HK-2 (cell line): ENCODE data around the gene ZNF19.
A peak's percentile ranks its signal among the peaks of the same experiment; 100 is the strongest.

Experiments used
- DNase-seq: peaks from one replicate; pipeline ENCODE4 v3.0.0-alpha.2; 2018; ENCODE audit not compliant: unreplicated experiment

ZNF19 gene

DNA sequence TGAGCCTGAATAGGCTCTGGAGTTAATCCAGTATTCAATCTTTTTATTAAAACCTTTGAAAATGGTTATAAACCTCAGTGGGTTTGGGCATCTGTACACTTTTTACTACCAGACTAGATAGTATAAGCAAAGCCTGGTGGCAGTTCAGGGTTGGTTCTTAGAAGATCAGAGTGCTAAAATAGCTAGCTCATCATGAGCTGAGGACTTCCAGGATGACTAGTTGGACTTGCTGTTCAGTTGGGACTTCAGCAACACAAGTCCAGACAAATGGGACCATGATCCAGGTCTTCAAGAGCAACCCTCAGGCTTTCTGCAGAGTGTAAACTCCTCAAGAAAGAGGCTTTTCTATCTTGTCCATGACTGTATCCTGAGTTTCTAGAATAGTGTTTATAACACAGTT lies 1.2 kb upstream of the ZNF19 start:
- DNase-seq: no peak

DNA sequence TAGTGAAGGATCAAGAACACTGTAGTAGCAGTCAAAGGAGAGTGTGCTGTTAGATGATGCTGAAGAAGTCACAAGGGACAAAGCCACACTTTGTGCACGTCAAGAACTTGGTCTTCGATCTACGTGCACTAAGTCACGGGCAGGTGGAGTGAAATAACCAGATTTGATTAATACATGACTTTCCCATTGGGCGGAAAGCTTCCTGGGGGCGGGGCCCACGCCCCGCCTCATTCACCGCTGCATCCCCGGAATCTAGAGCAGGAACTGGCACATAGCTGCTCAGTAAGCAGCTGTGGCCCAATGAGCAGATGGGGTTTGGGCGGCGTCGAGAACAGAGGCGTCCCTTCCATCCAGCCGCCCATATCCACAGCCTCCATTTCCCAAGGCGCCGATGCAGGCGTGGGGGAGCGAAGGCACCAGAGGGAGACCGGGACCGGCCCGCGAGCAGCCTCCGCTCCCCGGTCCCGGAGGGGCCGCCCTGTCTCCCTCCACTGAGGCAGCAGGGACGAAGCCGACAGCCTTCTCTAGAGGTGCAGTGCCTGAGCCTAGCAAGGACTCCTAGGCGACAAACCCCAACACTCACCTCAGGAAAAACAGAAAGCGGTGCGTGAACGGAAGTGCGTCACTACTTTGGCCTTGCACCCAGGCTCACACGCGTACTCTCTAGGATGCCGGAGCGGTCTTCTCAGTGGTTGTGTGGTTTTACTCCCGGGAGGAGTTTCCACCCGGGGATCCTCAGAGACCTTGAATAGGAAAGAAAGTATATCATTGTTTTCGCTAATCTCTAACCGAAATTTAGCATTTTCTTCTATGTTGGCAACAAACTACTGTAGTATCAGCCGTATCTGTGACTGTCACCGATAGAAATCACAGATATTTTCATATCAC lies 4.9 kb downstream of the ZNF19 start:
- peak; percentile 86 for DNase-seq

DNA sequence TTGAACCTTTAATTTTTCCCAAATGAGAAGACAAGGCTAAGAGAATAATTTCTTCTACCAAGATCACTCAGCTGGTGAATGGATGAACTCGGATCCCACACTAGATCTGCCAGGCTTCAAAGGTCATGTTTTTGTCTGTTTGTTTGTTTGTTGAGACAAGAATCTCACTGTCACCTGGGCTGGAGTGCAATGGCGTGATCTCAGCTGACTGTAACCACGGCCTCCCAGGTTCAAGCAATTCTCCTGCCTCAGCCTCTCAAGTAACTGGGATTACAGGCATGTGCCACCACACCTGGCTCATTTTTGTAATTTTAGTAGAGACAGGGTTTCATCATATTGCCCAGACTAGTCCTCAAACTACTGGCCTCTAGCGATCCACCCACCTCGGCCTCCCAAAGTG lies 6.6 kb downstream of the ZNF19 start:
- no peak for DNase-seq

DNA sequence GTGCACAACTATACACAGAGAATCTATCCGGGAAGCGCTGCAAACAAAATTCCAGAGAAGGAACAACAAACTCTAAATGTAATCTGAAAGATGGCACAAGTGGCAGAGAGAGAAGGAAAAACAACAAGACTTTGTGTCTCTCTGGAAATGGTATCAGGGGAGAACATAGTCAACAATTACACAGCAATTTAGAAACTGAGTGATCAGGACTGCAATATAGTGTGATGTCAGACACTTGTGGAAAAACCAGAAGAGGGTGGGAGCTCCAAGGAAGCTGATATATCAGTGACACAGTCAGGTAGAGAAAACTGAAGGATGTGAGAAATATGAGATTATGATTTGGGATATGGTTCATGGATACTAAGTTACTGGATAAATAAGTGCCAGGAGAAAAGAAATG lies 8.2 kb downstream of the ZNF19 start:
- no peak for DNase-seq

DNA sequence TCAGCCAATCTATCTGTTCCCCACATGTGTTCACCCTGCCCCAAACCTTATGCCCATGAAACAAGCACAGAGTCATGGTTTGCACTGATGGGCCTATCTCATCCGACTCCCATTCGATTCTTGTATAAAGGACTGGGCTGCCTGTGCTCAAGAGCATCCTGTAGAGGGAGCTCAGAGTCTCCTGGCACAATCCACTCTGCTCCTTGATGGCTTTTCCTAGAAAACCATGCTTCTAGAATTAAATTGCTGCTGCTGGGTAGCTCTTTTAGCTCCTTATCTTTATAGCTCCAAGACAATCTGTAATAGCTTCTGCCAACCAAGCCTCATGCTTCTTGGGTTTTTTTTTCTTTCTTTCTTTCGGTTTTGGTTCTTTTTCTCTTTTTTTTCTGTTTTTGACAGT lies 9.7 kb downstream of the ZNF19 start:
- DNase-seq: no peak

DNA sequence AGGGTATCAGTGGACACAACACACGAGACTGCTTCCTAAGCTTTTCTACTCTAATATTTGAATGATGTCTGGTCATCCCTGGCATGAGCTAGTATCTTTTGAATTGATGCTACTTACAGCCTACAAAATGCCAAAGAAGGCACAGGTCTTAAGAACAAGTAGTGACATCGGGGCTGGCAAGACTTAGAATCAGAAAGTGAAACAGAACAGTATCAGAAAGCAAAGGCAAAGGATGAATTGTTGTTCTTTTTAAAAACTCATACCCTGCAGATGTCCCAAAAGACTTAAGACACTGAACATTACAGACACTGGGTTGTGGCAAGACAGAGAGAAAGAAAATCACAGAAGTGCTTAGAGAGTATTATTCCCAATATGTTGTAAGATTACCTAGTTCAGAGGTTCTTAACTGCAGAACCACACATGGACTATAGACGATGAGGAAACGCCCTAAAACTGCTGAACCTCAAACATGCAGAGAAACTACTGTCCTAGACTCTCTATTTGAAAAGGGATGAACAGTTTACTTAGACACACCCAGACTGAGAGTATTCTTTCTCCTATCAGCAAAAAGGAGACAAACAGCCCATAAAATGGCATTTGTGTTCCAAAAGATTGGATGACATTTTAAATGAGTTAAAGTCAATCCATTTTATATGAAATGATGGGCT lies 12.5 kb downstream of the ZNF19 start:
- DNase-seq: no peak

DNA sequence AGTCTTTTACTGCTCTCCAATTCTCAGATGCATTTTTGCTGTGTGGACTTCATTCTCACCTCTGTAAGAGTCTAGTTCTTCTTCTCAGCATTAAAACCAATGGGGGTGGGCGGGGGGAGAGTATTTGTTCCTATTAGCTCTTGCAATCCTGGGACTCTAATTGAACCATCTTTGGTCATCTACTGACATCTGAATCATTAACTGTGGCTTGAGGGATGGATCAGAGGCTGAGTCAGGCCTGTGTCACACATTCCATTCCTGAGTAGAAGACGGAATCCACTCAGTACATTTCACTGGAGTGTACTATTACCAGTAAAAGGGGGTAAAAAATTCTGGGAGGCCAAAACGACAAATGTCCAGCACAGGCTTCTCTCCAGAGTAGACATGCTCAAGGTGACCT lies 14.3 kb downstream of the ZNF19 start:
- DNase-seq: peak; percentile 72

DNA sequence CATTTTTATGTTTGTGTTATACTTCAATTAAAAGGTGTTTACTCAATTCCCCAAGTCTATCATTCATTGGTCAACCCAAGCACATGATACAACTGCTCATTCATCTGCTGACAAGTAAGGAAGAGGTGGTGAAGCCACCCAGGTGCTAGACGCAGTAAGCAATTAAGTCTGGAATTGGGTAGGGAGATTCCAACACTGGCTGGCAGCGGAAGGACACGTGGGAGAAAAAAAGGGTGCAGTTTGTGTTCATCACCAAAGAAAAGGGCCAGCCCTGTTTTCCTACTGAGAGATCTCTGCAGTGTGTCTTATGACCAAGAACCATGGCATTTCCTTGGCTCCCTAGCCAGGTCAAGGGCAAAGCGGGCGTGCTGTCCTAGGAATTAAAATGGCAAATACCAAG lies 15.2 kb downstream of the ZNF19 start:
- peak; percentile 35 for DNase-seq

DNA sequence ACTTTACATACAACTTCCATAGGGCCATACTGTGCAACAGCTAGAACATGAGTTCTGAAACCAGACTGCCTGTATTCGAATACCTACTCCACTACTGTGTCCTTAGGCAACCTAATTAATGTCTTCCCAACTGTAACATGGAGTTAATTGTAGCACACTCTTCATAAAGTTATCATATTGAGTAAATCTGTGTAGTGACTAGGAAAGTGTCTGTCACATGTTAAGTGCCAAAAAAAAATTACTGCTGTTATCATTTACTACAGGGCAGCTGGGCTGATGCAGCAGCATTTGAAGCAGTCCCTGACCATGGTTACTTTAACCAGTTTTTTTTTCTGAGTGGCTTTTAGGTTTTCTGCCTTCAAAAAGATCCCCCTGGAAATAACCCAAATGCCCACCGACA lies 16.2 kb downstream of the ZNF19 start:
- no peak for DNase-seq

DNA sequence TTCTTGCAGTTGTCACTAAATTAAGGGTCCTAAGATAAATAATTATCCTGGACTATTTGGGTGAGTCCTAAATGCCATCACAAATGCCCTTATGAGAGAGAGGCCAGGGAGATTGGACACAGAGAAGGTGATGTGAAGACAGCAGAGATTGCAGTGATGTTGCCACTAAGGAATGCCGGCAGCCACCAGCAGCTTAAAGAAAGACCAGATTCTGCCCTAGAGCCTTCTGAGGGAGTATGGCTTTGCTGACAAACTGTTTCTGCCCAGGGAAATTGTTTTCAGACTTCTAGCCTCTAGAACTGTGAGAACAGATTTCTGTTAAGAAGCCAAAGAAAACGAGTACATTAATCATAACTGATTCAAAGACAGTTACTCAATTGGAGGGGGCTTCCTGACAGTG lies 17.1 kb downstream of the ZNF19 start:
- DNase-seq: no peak

DNA sequence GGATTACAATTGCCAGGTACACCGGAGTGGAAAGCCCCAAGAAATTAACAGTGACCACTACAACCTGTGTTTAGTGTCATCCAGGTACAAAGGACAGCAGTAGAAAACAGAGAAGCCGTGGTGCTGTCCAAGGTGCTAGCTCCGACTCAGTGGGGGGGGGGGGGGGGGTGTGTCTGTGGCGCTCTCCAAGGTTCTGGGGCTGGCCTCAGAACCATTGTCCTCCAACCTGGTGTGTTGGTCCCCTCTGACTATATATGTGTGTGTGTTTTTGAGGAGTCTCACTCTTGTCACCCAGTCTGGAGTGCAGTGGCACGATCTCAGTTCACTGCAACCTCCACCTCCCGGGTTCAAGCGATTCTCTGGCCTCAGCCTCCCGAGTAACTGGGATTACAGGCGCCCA lies 21.3 kb downstream of the ZNF19 start:
- peak; percentile 72 for DNase-seq

DNA sequence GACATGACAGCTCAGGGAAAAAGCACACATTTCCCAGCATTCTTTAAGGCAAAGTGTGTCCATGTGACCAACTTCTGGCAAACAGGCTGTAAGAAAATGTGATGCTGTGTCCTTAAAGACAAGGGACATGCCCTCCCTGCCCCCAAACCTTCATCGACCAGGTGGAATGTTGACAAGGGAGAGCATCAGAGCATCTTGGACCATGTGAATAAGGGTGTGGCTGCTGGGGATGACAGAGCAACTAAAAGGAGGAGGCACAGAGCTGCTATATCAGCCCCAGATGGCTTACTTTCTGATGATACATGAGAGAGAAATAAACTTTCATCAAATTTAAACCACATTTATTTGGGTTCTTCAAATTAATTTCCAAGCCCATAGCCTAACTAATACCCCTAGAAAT lies 24.9 kb downstream of the ZNF19 start:
- no peak for DNase-seq

DNA sequence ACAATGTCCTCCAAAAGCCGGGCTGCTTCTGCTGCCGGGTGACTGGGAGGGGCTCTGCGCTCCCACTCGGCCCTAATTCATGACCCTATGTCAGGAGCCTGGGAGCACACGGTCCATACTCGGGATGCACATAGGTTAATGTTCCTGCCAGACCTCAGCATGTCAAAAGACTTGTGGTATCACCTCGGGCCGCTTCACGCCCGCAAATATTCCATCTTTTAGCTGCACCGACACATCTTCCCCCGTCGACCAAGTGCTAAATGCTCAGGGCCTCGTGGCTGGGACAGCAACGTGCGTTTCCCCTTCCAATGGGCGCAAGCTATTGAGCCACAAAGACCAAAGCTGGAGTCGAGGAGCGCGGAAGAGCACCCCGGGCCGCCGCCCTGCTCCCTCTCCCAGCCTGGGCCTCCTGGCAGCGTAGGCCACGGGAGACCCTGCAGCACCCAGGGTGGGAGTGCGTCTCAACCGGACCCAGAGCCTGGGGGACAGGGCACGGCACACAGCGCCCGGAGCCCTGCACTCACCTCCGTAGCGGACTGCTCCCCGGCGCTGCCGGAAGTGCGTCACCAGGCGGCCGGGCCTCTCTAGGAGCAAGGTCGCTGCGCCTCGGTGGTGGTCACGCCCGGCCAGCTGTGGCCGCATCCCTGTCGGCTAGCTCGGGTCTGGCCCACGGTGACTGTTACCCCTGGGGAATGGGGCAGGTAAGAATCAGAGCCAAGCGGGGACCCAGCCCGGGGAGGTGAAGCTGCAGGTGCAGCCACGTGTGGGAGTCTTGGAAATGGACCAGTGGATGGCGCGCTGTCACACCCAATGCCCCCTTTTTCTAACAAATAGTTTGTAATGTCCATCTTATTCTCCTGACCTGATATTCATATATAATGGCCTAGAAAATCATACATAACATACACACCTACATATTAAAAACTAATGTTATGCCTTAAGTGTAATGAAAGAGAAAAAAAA lies 27.2 kb downstream of the ZNF19 start, which contains the start of gene ZNF23:
TSS of gene ZNF23 (minus strand) at position 562 of the 963 bp plus-strand sequence. CDS start 5,451 bp downstream, outside the sequence.
- peak; percentile 85 for DNase-seq

DNA sequence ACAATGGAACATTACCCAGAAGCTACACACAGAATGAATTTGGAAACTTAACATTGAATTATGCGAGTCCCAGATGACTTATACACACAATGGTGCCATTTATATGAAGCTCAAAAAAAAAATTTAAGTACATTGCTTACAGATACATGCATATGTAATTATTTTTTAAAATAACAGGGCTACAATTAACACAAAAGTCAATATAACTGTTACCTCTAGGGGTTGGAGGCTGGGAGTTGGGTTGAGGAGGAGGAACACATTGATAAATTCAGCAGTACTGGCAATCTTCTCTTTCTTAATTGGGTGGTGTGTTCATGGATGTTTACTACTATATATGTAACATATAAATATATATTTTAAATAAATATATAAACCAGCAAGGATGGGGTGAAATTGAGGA lies 28.2 kb downstream of the ZNF19 start:
- no peak for DNase-seq

DNA sequence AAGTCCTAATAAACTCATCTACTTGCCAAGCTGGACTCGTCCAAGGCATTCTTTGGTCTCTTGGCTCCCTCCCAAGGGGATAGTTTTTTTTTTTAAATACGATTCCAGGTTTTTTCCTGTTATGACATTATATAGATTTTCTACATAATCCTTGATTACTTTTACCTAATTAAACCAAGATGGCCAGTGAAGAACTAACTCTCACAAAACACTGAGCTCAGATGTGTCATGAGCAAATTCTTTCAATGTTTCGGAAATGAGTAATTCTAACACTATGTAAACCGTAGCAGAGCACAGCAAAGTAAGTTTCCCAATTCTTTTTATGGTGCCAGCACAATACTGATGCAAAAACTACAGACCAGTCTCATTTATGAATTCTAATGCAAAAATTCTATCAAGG lies 28.9 kb downstream of the ZNF19 start:
- DNase-seq: no peak

DNA sequence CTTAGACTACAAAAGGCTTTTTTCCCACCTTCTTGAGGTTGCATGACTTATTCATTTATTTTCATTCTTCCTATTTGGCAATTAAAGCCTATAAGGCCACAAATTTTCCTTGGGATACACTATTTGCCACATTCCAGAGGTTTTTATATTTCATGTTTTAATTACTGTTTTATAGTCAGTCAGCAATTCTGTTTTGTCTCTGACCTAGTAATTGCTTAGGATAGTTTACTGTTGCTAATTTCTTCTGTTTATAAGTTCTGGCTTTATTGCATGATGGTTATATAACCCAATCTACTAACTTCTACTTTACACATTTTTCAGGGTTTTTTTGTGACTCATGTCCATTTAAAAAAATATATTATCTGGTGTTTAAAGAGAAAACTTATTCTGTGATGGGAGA lies 29.6 kb downstream of the ZNF19 start:
- DNase-seq: no peak

DNA sequence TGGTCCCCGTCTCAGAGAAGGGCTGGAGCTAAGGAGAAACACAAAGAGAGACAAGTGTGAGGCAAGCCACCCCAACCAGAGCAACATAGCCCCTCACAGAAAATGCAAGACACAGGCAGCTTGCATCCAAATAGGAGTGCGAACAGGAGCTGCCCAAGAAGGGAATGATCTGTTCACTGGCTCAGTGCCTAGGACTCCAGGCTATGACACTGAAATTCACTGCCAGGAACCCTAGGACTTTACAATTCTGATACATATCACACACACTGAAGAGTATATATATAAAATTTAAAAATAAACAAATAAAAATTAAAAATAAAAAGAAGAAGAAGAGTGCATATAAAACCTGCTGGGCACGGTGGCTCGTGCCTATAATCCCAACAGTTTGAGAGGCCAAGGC lies 32.3 kb downstream of the ZNF19 start:
- DNase-seq: no peak

DNA sequence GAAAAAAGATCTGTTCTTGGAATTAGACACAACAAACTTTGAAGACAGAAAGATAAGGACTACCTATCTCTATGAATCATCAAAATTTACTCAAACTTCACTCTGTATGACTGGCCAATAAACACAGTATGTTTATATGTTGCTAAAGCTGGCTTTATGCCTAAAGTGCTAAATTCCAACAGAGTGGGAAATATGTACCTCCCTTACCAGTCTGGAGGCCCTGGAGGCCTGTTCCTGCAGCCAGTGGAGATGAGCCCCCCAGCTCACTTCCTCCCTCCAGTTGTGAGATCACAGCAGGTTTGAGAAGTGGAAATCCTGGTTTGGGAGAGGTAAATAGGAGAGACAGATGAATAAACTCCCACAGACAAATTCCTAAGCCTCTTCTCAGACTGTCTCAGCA lies 36.1 kb downstream of the ZNF19 start:
- DNase-seq: no peak

DNA sequence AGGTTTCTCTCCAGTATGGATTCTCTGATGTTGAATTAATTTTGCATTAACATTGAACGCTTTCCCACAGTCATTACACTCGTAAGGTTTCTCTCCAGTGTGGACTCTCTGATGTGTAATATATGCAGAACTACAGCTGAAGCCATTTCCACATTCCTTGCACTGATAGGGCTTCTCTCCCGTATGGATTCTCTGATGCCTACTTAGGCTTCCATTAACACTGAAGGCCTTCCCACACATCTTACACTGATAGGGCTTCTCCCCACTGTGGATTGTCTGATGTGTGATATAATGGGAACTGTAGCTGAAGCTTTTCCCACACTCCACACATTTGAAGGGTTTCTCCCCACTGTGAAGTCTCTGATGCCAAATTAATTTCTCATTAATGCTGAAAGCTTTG lies 40.1 kb downstream of the ZNF19 start:
- DNase-seq: no peak

DNA sequence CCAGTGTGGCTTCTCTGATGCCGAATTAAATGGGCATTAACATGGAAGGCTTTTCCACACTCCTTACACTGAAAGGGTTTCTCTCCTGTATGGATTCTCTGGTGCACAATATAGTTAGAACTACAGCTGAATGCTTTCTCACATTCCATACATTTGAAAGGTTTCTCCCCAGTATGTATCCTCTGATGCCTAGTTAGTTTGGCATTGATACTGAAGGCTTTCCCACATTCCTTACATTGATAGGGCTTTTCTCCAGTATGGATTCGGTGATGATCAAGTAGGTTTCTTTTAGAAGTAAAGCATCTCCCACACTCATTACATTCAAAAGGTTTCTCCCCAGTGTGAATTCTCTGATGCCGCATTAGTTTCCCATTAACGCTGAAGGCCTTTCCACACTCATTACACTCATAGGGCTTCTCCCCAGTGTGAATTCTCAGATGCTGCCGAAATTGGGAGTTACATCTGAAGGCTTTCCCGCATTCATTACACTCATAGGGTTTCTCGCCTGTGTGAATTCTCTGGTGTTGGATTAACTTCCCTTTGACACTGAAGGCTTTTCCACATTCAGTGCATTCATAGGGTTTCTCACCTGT lies 40.8 kb downstream of the ZNF19 start:
- DNase-seq: no peak

DNA sequence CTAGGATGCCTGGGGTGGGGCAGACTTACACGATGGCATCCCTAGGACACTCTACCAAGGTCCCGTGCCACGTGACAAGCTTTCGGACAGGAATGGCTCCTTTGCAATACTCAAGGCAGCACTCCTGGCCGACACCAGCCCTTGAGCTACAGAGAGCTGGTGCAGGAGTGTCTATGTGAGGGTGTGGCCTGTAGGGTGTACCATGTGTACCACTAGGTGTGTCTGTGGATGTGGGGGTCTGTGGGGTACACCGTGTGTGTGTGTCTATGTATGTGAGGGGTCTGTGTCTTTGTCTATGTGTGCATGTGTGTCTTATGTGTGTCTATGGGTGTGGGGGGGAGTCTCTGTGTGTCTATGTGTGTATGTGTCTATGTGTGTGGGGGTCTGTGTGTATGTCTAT lies 45.4 kb downstream of the ZNF19 start:
- DNase-seq: no peak

DNA sequence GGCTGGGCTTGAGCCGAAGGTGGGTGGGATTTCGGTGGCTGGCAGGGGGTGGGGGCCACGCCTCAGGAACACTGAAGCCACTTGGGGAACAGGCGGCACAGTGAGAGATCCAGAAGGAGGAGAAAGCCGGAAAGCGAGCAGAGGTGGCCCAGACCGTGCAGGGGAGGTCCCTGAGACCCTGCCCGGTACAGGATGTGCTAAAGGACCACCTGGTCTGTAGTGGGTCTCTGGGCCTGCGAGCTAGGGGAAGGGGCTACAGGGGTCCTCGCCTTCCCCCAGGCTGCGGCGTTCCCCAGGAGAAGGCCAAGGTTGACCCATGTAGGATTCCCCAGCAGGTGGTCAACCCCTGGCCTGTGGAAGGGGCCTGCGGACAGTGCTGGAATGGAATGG lies 47.1 kb downstream of the ZNF19 start, which contains the start of gene TLE7:
TSS of gene TLE7 (minus strand) at position 4 of the 390 bp plus-strand sequence. CDS start 8,730 bp downstream, outside the sequence.
- no peak for DNase-seq
